ENCODE data around the gene BMPR1B.

Gene BMPR1B

GRCh38 chr4:94954251-94954650, 196.5 kb downstream of the BMPR1B start:
- DNase-seq (ENCODE audit: low read depth in 2 of 2, low spot score in 1 of 2): no peak

GRCh38 chr4:94957030-94957429, 199.3 kb downstream of the BMPR1B start:
- no peak for DNase-seq (ENCODE audit: low read depth in 2 of 2, low spot score in 1 of 2)

- no peak for DNase-seq (ENCODE audit: low read depth in 2 of 2, low spot score in 1 of 2)
Observed at GRCh38 chr4:94959307-94959706, 201.6 kb downstream of the BMPR1B start.

GRCh38 chr4:94960708-94961107, 203.0 kb downstream of the BMPR1B start:
- no peak for DNase-seq (ENCODE audit: low read depth in 2 of 2, low spot score in 1 of 2)

GRCh38 chr4:94961420-94961819, 203.7 kb downstream of the BMPR1B start:
- no peak for DNase-seq (ENCODE audit: low read depth in 2 of 2, low spot score in 1 of 2)

GRCh38 chr4:94962484-94962883, 204.7 kb downstream of the BMPR1B start:
- no peak for DNase-seq (ENCODE audit: low read depth in 2 of 2, low spot score in 1 of 2)

- no peak for DNase-seq (ENCODE audit: low read depth in 2 of 2, low spot score in 1 of 2)
Observed at GRCh38 chr4:94965852-94966251, 208.1 kb downstream of the BMPR1B start.

- no peak for DNase-seq (ENCODE audit: low read depth in 2 of 2, low spot score in 1 of 2)
Observed at GRCh38 chr4:94968493-94968892, 210.7 kb downstream of the BMPR1B start.

GRCh38 chr4:94970650-94971049, 212.9 kb downstream of the BMPR1B start:
- no peak for DNase-seq (ENCODE audit: low read depth in 2 of 2, low spot score in 1 of 2)

- DNase-seq (ENCODE audit: low read depth in 2 of 2, low spot score in 1 of 2): no peak
Observed at GRCh38 chr4:94974773-94975172, 217.0 kb downstream of the BMPR1B start.

- DNase-seq (ENCODE audit: low read depth in 2 of 2, low spot score in 1 of 2): no peak
Observed at GRCh38 chr4:94976371-94977011, 218.7 kb downstream of the BMPR1B start.

GRCh38 chr4:94978904-94979303, 221.1 kb downstream of the BMPR1B start:
- DNase-seq (ENCODE audit: low read depth in 2 of 2, low spot score in 1 of 2): no peak

GRCh38 chr4:94979621-94980020, 221.9 kb downstream of the BMPR1B start:
- no peak for DNase-seq (ENCODE audit: low read depth in 2 of 2, low spot score in 1 of 2)

GRCh38 chr4:94995684-94996394, 238.1 kb downstream of the BMPR1B start:
- no peak for DNase-seq (ENCODE audit: low read depth in 2 of 2, low spot score in 1 of 2)

- DNase-seq (ENCODE audit: low read depth in 2 of 2, low spot score in 1 of 2): no peak
Observed at GRCh38 chr4:95000076-95000648, 242.4 kb downstream of the BMPR1B start.

- no peak for DNase-seq (ENCODE audit: low read depth in 2 of 2, low spot score in 1 of 2)
Observed at GRCh38 chr4:95004912-95005311, 247.2 kb downstream of the BMPR1B start.

- no peak for DNase-seq (ENCODE audit: low read depth in 2 of 2, low spot score in 1 of 2)
Observed at GRCh38 chr4:95007998-95008397, 250.2 kb downstream of the BMPR1B start.

GRCh38 chr4:95013236-95013635, 255.5 kb downstream of the BMPR1B start:
- no peak for DNase-seq (ENCODE audit: low read depth in 2 of 2, low spot score in 1 of 2)

GRCh38 chr4:95014068-95014467, 256.3 kb downstream of the BMPR1B start:
- no peak for DNase-seq (ENCODE audit: low read depth in 2 of 2, low spot score in 1 of 2)

GRCh38 chr4:95017305-95018064, 259.7 kb downstream of the BMPR1B start:
- DNase-seq (ENCODE audit: low read depth in 2 of 2, low spot score in 1 of 2): no peak

GRCh38 chr4:95018785-95019184, 261.0 kb downstream of the BMPR1B start:
- no peak for DNase-seq (ENCODE audit: low read depth in 2 of 2, low spot score in 1 of 2)

GRCh38 chr4:95020521-95020920, 262.8 kb downstream of the BMPR1B start:
- DNase-seq (ENCODE audit: low read depth in 2 of 2, low spot score in 1 of 2): no peak
